Activated CD4-positive, alpha-beta T cell treated with anti-CD3 and anti-CD28 coated beads, Interleukin-2, amount 10 ng/mL, durations not matched to agents 24 days and 14 days (primary cell): Measurements from ENCODE around the gene ANKRD33B. TPM values are rescaled to one million over a fixed set of nuclear protein-coding genes. Genes with fewer than 3 reads are reported as not detected.
"Not testable (repeated sequence)": the region's sequence is repeated elsewhere in the genome, so short reads cannot be mapped to it uniquely, and the experiment has no call there.

Experiments
- DNase-seq: peaks from one replicate; pipeline ENCODE4 v3.0.0; 2022
- H3K27ac Mint-ChIP-seq: one replicate; pipeline ENCODE4 v1.8.0; 2022; ENCODE audit warnings: mild to moderate bottlenecking, mixed read lengths
- H3K27me3 Mint-ChIP-seq: one replicate; pipeline ENCODE4 v1.8.0; 2022; ENCODE audit warnings: mixed read lengths
- H3K36me3 Mint-ChIP-seq: one replicate; pipeline ENCODE4 v1.8.0; 2022; ENCODE audit warnings: low read depth, mild to moderate bottlenecking, mixed read lengths
- H3K4me1 Mint-ChIP-seq: one replicate; pipeline ENCODE4 v1.8.0; 2021; ENCODE audit warnings: mixed read lengths
- H3K4me3 Mint-ChIP-seq: one replicate; pipeline ENCODE4 v1.8.0; 2022; ENCODE audit warnings: mild to moderate bottlenecking, moderate library complexity, mixed read lengths
- H3K9me3 Mint-ChIP-seq: one replicate; pipeline ENCODE4 v1.8.0; 2021; ENCODE audit warnings: mixed read lengths
- intact Hi-C: fragments of 100-400 bp; cut with micrococcal nuclease; formaldehyde crosslinking; loops from one replicate; pipeline ENCODE4 v1.15.1; 2023
- total RNA-seq: library from RNA; stranded (reverse); gene quantifications from 2 replicates; pipeline ENCODE4 v1.2.3, GENCODE V29; 2022

The ANKRD33B gene
- 21.0 and 21.7 TPM in 2 replicates for total RNA-seq

GRCh38 chr5:10563945-10564837 is at the start of gene ANKRD33B:
ANKRD33B (plus strand) TSS chr5:10564070; CDS start chr5:10564468, 398 bp downstream.
- Mint-ChIP-seq H3K9me3 (no peaks in the 10 kb centered on the region), H3K36me3 (peaks cover 8% of the 10 kb centered on the region), H3K27ac (peak within 1 kb of the TSS; percentile 88), H3K4me3 (peak within 1 kb of the TSS; percentile 90), H3K4me1 (peaks cover 20% of the 10 kb centered on the region), H3K27me3 (peaks cover 23% of the 10 kb centered on the region)
- peak; percentile 95 for DNase-seq
- intact Hi-C loops = loop anchor here (1.0 to 5.0 kb wide), 7 partner anchors 15 to 312 kb away; partner anchors contain the start of genes CCT5 and DAP

- H3K36me3 Mint-ChIP-seq, H3K27me3 Mint-ChIP-seq, H3K4me1 Mint-ChIP-seq, H3K4me3 Mint-ChIP-seq, H3K9me3 Mint-ChIP-seq, intact Hi-C loops, DNase-seq, H3K27ac Mint-ChIP-seq: not testable (repeated sequence)
These were observed 49.3 kb upstream of the ANKRD33B start for GRCh38 chr5:10514572-10514971.

- Mint-ChIP-seq H3K9me3 (no peaks in the 10 kb centered on the region), H3K36me3 (no peaks in the 10 kb centered on the region), H3K27ac (no peak overlapping the region), H3K27me3 (peaks cover 5% of the 10 kb centered on the region), H3K4me1 (no peaks in the 10 kb centered on the region), H3K4me3 (no peak overlapping the region)
- intact Hi-C loops = no loop called here
- no peak for DNase-seq
These were observed 48.4 kb upstream of the ANKRD33B start for GRCh38 chr5:10515492-10515891.

- H3K27me3 Mint-ChIP-seq = peaks cover 4% of the 10 kb centered on the region
- no peak for DNase-seq
- no peaks in the 10 kb centered on the region for H3K4me1 Mint-ChIP-seq
- no peak overlapping the region for H3K4me3 Mint-ChIP-seq
- intact Hi-C loops = no loop called here
- no peak overlapping the region for H3K27ac Mint-ChIP-seq
- H3K36me3 Mint-ChIP-seq = no peaks in the 10 kb centered on the region
- peaks cover 9% of the 10 kb centered on the region for H3K9me3 Mint-ChIP-seq
These were observed 45.5 kb upstream of the ANKRD33B start for GRCh38 chr5:10518347-10518746.

GRCh38 chr5:10519729-10520128 is 44.1 kb upstream of the ANKRD33B start:
- no peak for DNase-seq
- Mint-ChIP-seq H3K36me3 (no peaks in the 10 kb centered on the region), H3K9me3 (peaks cover 9% of the 10 kb centered on the region), H3K27ac (no peak overlapping the region), H3K4me3 (no peak overlapping the region), H3K4me1 (no peaks in the 10 kb centered on the region), H3K27me3 (peaks cover 4% of the 10 kb centered on the region)
- intact Hi-C loops = no loop called here

- H3K36me3 Mint-ChIP-seq = no peaks in the 10 kb centered on the region
- peaks cover 4% of the 10 kb centered on the region for H3K27me3 Mint-ChIP-seq
- no peak overlapping the region for H3K27ac Mint-ChIP-seq
- DNase-seq = no peak
- intact Hi-C loops = no loop called here
- H3K9me3 Mint-ChIP-seq = peaks cover 9% of the 10 kb centered on the region
- no peak overlapping the region for H3K4me3 Mint-ChIP-seq
- H3K4me1 Mint-ChIP-seq = no peaks in the 10 kb centered on the region
These were observed 43.2 kb upstream of the ANKRD33B start for GRCh38 chr5:10520706-10521105.

- Mint-ChIP-seq H3K27ac (no peak overlapping the region), H3K36me3 (no peaks in the 10 kb centered on the region), H3K4me1 (no peaks in the 10 kb centered on the region), H3K27me3 (peaks cover 4% of the 10 kb centered on the region), H3K9me3 (peaks cover 9% of the 10 kb centered on the region), H3K4me3 (no peak overlapping the region)
- intact Hi-C loops = no loop called here
- DNase-seq = no peak
These were observed 42.2 kb upstream of the ANKRD33B start for GRCh38 chr5:10521466-10522223.

- intact Hi-C loops = no loop called here
- Mint-ChIP-seq H3K27me3 (peaks cover under 1% of the 10 kb centered on the region), H3K9me3 (peaks cover 9% of the 10 kb centered on the region), H3K36me3 (no peaks in the 10 kb centered on the region), H3K4me1 (no peaks in the 10 kb centered on the region), H3K4me3 (no peak overlapping the region), H3K27ac (no peak overlapping the region)
- DNase-seq = no peak
These were observed 41.7 kb upstream of the ANKRD33B start for GRCh38 chr5:10522224-10522611.

GRCh38 chr5:10524376-10525123 is 39.3 kb upstream of the ANKRD33B start:
- peaks cover 2% of the 10 kb centered on the region for H3K4me1 Mint-ChIP-seq
- H3K4me3 Mint-ChIP-seq = no peak overlapping the region
- H3K27ac Mint-ChIP-seq = no peak overlapping the region
- no peak for DNase-seq
- intact Hi-C loops = no loop called here
- H3K27me3 Mint-ChIP-seq = peaks cover 2% of the 10 kb centered on the region
- no peaks in the 10 kb centered on the region for H3K36me3 Mint-ChIP-seq
- peaks cover 9% of the 10 kb centered on the region for H3K9me3 Mint-ChIP-seq

- Mint-ChIP-seq H3K9me3 (peaks cover 9% of the 10 kb centered on the region), H3K4me3 (no peak overlapping the region), H3K4me1 (peaks cover 2% of the 10 kb centered on the region), H3K36me3 (no peaks in the 10 kb centered on the region), H3K27ac (no peak overlapping the region), H3K27me3 (peaks cover 2% of the 10 kb centered on the region)
- intact Hi-C loops = no loop called here
- no peak for DNase-seq
These were observed 38.8 kb upstream of the ANKRD33B start for GRCh38 chr5:10525124-10525495.

- DNase-seq = no peak
- peaks cover 6% of the 10 kb centered on the region for H3K27me3 Mint-ChIP-seq
- H3K9me3 Mint-ChIP-seq = peaks cover 9% of the 10 kb centered on the region
- H3K4me3 Mint-ChIP-seq = no peak overlapping the region
- no peaks in the 10 kb centered on the region for H3K36me3 Mint-ChIP-seq
- intact Hi-C loops = no loop called here
- no peak overlapping the region for H3K27ac Mint-ChIP-seq
- H3K4me1 Mint-ChIP-seq = peaks cover 2% of the 10 kb centered on the region
These were observed 36.5 kb upstream of the ANKRD33B start for GRCh38 chr5:10527281-10527950.

- Mint-ChIP-seq H3K4me1 (peaks cover 2% of the 10 kb centered on the region), H3K36me3 (no peaks in the 10 kb centered on the region), H3K4me3 (no peak overlapping the region), H3K27me3 (peaks cover 8% of the 10 kb centered on the region), H3K27ac (no peak overlapping the region), H3K9me3 (peaks cover under 1% of the 10 kb centered on the region)
- intact Hi-C loops = no loop called here
- DNase-seq = no peak
These were observed 35.6 kb upstream of the ANKRD33B start for GRCh38 chr5:10528056-10528816.

GRCh38 chr5:10528827-10529226 is 35.0 kb upstream of the ANKRD33B start:
- no peak overlapping the region for H3K27ac Mint-ChIP-seq
- no peak for DNase-seq
- intact Hi-C loops = no loop called here
- H3K4me1 Mint-ChIP-seq = peaks cover 2% of the 10 kb centered on the region
- H3K27me3 Mint-ChIP-seq = peaks cover 8% of the 10 kb centered on the region
- H3K4me3 Mint-ChIP-seq = no peak overlapping the region
- no peaks in the 10 kb centered on the region for H3K36me3 Mint-ChIP-seq
- no peaks in the 10 kb centered on the region for H3K9me3 Mint-ChIP-seq
